Neural cell (in vitro differentiated cells): ENCODE measurements around the gene ZC3H7A.

ENCODE experiments used
- CTCF ChIP-seq: fragments of 450-650 bp; IDR thresholded peaks from 2 replicates; pipeline ENCODE4 v1.5.1; 2014; ENCODE audit warnings: antibody characterized with exemption, mild to moderate bottlenecking, moderate library complexity; ENCODE audit not compliant: poor library complexity, severe bottlenecking
- EP300 ChIP-seq: fragments of 450-650 bp; conservative IDR thresholded peaks from 2 replicates; pipeline ENCODE4 v1.6.1; 2014; ENCODE audit warnings: antibody characterized with exemption, mild to moderate bottlenecking, moderate library complexity; ENCODE audit not compliant: poor library complexity, severe bottlenecking
- EZH2 ChIP-seq: fragments of 200-600, 300-800 bp; shearing (Covaris generic), sonication (generic); IDR thresholded peaks from 2 replicates; pipeline ENCODE4 v1.6.1; 2014; ENCODE audit warnings: antibody characterized with exemption, low read length, borderline replicate concordance, mild to moderate bottlenecking; ENCODE audit not compliant: insufficient read depth, poor library complexity, severe bottlenecking
- MXI1 ChIP-seq: fragments of 450-650 bp; conservative IDR thresholded peaks from 2 replicates; pipeline ENCODE4 v1.6.1; 2014; ENCODE audit warnings: antibody characterized with exemption, mild to moderate bottlenecking; ENCODE audit not compliant: poor library complexity, severe bottlenecking
- POLR2AphosphoS5 ChIP-seq: IDR thresholded peaks from 2 replicates; pipeline ENCODE4 v1.6.1; 2012
- REST ChIP-seq: IDR thresholded peaks from 2 replicates; pipeline ENCODE4 v1.6.1; 2012; ENCODE audit warnings: borderline replicate concordance
- SMC3 ChIP-seq: fragments of 450-650 bp; conservative IDR thresholded peaks from 2 replicates; pipeline ENCODE4 v1.6.1; 2014; ENCODE audit warnings: antibody characterized with exemption, mild to moderate bottlenecking, moderate library complexity; ENCODE audit not compliant: poor library complexity
- TAF1 ChIP-seq: IDR thresholded peaks from 2 replicates; pipeline ENCODE4 v1.6.1; 2012; ENCODE audit warnings: low read depth

- TF ChIP-seq EZH2 (no peak), CTCF (no peak), EP300 (no peak), TAF1 (no peak), SMC3 (no peak), POLR2AphosphoS5 (no peak), REST (no peak), MXI1 (no peak)
These were observed 870 bp upstream of the ZC3H7A start for GRCh38 chr16:11797957-11798299.
